Right hindlimb (tissue), 1 donor: ENCODE results near the gene TRIML1.

Experiments used
- DNase-seq: peaks from one replicate; pipeline ENCODE4 v3.0.0-alpha.2; 2018

The TRIML1 gene, protein sequence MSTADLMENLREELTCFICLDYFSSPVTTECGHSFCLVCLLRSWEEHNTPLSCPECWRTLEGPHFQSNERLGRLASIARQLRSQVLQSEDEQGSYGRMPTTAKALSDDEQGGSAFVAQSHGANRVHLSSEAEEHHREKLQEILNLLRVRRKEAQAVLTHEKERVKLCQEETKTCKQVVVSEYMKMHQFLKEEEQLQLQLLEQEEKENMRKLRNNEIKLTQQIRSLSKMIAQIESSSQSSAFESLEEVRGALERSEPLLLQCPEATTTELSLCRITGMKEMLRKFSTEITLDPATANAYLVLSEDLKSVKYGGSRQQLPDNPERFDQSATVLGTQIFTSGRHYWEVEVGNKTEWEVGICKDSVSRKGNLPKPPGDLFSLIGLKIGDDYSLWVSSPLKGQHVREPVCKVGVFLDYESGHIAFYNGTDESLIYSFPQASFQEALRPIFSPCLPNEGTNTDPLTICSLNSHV

DNA sequence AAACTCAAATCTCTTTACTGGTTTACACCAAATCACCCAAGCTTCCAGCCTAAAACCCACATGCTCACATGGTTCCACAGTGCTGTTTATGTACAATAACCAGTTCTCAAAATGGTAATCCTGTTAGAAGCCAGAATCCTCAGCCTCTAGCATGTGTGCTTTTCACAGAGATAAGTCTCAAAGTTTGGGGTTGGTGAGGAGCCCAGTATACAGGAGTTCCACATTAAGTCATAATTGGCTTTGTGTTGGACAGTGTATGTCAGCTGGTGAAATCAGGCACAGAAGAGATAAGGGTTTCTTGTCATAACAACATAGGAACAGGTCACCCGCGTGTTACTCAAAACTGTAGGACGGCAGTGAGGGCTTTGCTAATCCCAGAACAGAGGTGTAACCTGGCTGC lies at the start of gene TRIML1:
Gene TRIML1, plus strand, starts transcription at position 301 of the 400 bp plus-strand sequence. CDS start 118 bp downstream, outside the sequence.
- DNase-seq: no peak

DNA sequence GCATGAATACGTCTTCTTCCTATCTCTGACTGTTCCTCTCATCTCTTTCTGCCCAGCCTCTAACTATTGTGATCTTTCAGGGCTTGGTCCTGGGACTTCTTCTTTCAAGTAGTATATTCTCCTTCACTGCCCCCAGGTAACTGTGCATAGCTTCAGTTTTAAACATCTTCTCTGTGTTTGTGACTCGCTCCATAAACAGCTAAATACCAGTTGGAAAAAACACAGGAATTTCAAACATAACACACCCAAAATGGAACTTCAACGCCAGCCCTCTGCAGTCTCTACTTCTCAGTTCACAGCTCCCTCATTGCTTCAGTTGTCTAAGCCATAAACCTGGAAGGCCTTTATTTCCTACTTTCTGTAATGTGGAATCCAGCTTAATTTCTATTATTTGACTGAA lies 46.4 kb upstream of the TRIML1 start:
- no peak for DNase-seq

DNA sequence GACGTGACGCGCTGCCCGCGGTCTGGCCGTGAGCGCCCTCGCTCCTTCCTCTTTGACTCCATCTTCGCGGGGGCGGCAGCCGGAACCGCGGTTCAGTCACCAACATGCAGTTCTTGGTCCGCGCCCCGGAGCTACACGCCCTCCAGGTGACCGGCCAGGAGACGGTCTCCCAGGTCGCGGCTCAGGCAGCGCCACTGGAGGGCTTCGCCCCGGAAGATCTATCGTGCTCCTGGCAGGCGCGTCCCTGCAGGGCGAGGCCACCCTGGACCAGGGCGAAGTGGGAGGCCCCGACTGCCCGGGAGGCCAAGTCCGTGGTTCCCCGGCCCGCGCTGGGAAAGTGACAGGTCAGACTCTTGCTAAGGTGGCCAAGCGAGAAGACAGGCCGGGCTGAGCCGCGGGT lies 32.8 kb upstream of the TRIML1 start:
- DNase-seq: no peak

DNA sequence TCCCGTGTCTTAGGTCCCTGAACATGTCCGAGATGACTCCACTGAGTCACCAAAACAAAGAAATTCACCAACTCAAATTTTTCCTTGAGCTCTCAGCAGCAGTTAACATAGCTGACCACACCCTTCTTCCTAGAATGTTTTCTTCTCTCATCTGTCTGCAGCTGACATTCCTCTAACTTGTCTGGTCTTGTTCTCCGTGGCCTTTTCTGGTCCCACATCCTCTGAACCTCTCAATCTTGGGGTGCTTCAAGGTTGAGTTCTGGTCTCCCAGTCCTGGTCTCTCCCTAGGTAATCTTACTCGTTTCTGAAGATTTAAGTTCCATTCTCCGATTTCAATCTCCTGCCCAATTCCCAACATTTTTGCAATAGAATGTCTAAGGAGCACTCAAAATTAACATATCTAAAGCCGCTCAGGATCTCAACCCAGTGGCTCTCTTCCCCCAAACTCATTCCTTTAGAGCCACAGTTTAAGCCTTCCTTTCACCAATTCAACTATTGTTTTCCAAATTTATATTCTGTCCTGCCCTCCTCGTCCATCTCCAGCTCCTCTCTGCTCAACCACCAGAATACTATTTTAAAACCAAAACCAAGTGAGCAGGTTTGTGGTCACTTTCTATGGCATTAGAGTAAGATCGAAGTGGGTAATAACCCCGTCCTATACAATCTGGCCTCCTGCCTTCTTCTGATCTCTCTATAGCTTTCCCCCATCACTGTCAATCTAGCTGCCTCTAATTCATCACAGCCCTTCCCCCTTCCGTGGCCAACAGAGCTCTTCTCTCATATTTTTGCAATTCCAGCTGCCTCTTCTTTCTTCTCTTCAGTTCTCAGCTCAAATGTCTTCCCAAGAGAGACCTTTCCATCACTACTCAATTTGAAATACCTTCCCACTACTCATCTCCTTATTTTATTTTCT lies 31.1 kb upstream of the TRIML1 start:
- no peak for DNase-seq

DNA sequence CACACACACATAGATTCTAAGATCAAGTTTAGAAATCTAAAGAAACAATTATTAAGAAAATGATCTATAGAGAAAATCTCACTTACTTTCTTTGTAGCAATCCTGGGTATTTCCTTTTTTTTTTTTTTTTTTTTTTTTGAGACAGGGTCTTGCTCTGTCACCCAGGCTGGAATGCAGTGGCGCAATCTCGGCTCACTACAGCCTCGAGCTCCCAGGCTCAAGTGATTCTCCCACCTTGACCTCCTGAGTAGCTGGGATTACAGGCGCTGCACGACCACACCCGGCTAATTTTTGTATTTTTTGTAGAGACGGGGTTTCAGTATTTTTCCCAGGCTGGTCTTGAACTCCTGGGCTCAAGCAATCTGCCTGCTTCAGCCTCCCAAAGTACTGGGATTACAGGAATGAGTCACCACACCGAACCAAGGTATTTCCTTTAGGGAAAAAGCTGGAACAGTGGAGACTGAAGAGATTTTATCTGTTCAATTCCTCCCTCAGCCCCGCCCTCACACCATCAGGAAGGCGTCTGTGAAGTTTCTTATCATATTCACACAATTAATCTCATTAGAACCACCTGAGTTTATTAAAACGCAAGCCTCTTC lies 30.0 kb upstream of the TRIML1 start, which contains the start of gene TRIML2:
Gene TRIML2, minus strand, starts transcription at position 447 of the 599 bp plus-strand sequence. CDS start 4,235 bp downstream, outside the sequence.
- no peak for DNase-seq

DNA sequence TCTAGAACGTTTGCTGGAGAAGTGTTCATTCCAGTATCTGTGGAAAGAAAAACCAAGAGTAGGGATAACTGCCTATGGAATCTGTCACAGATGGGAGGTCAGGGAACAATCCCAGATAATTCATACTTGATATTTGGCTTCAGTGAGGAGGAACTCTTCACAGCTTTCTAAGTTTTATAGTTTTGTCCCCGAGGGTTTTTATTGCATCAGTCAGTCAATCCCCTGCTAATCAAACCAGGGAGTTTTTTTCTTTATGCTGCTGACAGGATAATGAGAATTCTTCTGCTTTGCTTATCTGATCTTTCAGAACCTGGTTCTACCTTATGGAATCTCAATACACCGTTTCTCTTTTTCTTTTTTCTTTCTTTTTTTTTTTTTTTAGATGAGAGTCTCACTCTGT lies 29.2 kb upstream of the TRIML1 start:
- no peak for DNase-seq

DNA sequence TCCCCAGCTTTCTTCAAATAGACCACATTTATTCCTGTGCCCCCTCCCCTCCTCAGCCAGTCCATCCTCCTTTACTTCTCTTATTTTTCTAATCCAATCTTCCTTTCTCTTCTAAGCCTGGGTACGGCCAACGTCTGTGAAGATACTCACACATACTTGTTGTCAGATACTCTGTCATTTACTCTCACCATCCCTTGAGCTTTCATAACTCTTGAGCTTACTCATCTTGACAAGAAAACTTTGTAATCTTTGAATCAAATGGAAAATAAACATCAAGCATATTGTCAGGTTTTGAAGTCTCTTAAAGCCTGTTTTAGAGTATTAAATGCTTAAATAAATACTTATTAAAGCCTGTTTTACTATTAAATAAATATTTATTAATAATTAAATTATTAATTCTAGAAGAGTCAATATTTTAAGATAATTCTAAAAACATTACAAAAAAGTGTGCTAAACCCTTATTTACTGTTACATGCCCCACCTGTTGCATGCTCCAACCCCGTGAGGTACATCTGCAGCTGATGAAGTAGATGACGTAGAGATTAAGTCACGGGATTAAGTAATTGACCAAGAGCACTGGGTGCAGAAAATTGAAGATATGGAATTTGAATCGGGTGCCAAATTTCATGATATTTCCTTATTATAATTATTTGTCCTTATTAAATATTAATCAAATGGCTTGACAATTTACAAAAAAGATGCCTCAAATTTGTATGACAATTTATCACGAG lies 28.3 kb upstream of the TRIML1 start:
- DNase-seq: no peak

DNA sequence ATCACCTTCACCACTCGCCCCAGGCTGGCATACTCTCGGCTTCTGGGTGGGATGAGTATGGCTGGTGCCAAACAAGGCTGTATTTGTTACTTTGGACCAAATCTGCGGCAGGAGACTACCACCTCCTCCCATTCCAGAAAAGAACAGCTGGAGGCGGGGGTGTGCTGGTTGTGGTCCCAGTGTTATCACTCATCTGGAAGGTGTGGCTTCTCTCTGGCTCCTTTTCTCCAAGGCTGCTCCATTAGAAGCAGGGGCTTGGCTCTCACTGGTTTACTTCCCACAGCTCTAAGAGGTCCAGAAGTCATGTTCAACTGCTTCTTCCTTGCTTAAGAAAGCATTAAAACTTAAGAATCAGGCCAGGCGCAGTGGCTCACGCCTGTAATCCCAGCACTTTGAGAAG lies 27.3 kb upstream of the TRIML1 start:
- DNase-seq: no peak

DNA sequence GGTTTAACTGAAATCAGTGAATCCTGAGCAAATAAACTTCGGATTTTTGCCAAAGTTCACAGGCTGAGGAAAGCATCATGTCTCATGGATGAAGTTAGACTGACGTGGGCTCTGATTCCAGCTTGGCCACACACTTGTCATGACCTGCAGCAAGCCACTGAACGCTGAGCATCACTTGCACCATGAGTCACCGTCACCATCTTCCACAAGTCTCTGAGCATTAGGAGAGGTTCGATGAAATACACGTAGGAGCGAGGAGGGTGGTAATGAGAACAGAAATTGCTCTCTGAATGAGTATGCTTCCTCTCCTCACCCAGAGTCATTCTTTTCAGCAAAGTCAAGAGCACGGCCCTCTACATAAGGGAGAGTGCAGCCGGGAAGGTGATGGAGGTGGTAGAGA lies 26.1 kb upstream of the TRIML1 start:
- DNase-seq: no peak

DNA sequence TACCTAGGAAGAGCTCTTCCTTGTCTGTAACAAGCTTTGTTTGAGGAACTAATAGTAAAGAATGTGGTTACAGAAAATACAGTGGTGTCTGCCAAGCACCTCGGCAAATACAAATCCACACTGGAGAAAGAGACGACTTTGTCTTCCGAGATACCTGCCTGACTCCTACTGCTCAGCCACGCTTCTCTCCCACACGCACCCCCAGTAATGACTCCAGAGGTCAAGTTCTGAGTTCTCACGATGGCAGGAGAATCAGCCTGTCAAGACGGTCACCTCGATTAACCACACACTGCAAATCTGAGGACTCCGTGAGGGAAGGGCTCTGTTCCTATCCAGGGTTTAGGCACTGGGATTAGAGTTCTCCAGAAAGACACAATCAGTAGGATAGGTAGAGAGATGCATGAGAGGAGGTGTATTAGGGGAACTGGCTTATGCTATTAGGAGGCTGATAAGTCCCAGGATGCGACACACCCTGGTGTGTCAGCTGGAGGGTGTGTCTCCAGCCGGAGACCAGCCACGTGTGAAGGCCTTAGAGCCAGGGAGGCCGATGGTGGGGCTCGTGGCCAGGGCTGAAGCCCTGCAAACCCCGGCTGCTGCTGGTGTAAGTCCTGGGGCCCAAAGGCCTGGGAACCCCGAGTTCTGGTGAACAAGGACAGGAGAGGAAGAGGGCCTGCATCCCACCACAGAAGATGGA lies 21.5 kb upstream of the TRIML1 start:
- no peak for DNase-seq

DNA sequence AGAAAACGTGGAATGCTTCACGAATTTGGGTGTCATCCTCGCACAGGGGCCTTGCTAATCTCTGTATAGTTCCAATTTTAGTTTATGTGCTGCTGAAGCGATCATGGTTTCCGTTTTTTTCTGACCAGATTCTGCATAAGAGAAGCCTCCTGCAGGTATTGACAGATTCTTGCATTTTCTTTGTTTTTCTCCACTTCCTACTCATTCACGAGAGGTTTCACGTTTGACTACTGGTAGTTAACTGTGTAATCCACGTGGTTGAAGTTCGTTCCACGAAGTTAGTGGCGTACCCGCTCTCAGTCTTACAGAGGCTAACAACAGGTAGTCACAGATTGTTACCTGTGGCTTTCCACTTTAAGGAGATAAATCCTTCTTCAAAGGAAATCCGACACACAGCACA lies 17.7 kb upstream of the TRIML1 start:
- no peak for DNase-seq

DNA sequence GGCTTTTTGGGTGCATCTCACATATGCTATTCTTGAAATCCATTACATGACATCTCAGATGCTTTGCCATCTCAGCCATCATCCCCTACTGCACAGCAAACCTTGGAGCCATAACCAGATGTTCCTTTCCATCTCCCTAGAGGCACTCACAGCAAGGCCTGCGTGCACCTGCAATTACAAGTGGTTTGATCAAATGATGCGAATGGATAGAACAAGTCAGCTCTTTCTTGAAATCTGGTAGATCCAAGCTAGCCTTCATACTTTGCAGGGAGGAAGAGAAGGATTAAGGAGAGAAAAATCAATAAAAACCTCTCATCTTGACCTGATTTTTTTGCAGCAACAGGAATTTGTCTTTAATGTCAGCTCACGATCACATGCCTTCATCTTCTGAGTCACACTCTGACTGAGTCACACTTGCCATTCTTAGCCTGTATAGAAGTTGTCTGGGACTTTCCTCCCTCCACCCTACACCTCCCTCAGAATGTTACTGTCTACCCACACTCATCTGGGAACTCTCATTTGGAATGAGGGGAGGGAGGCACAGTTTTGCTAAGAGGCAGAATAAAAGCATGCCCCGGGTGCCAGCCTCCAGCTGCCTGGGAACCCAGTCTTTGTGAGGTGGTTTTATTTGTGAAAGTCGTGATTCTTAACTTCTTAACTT lies 11.9 kb upstream of the TRIML1 start:
- no peak for DNase-seq

DNA sequence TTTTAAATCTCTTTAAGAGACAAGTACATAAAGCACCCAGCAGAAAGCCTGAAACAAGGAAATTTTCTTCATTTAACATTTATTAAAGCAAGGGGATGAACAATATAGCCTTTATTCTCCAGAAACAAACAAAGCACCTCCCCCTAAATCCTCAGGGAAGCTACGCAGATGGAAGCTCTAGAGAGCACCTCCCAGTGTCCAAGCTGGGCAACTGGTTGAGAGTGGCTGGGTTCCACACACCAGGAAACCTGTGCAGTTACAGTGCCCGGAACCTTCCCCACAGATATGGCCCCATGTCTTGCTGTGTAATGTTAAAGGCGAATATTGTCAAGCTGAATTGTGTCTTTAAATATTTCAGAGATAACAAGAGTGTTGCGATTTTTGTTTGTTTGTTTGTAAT lies 8.9 kb upstream of the TRIML1 start:
- no peak for DNase-seq

DNA sequence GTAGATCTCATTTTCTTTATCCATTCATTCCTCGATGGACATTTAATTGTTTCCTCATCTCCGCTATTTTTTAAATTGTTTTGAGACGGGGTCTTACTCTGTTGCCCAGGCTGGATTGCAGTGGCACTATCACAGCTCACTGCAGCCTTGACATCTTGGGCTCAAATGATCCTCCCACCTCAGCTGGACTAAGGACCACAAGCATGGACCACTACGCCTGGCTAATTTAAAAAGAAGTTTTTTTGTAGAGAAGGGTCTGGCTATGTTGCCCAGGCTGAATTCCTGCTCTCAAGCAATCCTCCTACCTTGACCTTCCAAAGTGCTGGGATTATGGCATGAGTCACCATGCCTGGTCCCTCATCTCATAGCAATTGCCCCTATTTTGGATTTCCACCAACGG lies 7.0 kb upstream of the TRIML1 start:
- no peak for DNase-seq

DNA sequence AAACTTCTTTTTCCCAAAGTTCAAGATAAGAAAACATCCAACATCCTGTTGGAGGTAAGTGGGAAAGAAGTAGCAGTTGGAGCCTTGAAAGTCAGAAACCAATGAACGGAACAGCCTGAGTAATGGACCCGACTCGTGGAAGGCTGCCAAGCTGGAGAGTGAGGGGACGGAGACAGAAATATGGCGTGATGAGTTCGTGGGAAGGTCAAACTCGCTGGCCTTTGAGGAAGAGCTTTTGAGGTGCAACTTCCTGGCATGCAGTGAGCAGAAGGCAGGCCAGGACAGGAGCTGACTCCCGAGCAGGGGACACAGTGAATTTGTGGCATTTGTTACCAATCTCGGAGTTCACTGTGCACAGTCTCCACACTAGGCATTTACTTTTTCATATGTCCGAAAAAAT lies 1.0 kb upstream of the TRIML1 start:
- no peak for DNase-seq

DNA sequence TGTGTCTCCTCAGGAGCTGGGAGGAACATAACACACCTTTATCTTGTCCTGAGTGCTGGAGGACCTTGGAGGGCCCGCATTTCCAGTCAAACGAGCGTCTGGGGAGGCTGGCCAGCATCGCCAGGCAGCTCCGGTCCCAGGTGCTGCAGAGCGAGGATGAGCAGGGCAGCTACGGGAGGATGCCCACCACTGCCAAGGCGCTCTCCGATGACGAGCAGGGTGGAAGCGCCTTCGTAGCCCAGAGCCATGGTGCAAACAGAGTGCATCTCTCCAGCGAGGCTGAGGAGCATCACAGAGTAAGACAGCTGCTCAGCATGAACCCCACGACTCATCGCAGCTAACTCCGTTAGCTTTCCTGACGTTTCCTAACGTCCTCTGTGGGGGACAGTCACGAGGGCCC lies 430 bp downstream of the TRIML1 start:
- DNase-seq: no peak

DNA sequence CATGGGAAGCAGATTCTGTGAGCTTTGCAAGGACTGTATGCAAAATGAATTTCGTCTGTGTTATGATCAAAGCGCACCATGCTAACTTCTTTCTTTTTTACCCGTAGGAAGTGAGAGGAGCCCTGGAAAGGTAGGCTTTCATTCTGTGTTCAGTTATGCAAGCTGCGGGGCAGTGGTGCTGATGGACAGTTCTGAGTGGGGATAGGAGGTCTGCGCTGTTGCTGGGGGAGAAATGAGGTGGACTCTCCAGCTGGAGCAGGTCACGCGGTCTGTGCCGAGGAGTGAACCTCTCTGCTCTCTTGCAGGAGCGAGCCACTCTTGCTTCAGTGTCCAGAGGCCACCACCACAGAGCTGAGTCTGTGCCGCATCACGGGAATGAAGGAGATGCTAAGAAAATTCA lies 4.5 kb downstream of the TRIML1 start:
- no peak for DNase-seq

DNA sequence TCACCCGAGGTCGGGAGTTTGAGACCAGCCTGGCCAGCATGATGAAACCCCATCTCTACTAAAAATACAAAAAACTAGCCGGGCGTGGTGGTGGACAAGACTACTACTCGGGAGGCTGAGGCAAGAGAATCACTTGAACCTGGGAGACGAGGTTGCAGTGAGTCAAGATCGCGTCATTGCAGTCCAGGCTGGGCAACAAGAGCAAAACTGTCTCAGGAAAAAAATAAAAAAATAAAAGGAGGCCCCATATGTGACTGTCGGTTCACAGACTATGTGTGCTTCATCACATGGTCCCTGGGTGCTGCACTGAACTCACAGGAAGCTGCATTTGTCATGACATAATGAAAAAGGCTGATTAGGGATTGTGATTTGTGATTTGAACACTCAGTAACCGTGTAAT lies 6.4 kb downstream of the TRIML1 start:
- no peak for DNase-seq

DNA sequence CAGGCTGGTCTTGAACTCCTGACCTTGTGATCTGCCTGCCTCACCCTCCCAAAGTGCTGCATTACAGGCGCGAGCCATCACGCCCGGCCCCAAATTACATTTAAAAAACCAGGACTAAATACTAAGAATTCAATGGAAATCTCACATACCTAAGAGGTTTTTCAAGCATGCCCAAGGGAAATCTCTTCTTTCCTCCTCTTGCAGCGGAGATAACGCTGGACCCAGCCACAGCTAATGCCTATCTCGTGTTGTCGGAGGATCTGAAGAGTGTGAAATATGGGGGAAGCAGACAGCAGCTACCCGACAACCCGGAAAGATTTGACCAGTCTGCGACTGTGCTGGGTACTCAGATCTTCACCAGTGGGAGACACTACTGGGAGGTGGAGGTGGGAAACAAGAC lies 7.4 kb downstream of the TRIML1 start:
- no peak for DNase-seq

DNA sequence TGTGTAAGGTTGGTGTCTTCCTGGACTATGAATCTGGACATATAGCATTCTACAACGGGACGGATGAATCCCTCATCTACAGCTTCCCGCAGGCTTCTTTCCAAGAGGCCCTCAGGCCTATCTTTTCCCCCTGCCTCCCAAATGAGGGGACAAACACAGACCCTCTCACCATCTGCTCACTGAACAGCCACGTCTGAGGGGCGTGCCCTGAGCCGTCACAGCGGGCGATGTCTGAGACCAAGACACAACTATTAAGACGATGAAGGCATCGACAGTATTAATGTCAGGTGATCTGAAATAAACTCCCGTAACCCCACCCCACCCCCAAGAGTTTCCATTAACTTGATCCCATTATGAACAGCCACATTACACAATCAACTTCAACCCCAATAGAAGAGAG lies 7.9 kb downstream of the TRIML1 start:
- no peak for DNase-seq

DNA sequence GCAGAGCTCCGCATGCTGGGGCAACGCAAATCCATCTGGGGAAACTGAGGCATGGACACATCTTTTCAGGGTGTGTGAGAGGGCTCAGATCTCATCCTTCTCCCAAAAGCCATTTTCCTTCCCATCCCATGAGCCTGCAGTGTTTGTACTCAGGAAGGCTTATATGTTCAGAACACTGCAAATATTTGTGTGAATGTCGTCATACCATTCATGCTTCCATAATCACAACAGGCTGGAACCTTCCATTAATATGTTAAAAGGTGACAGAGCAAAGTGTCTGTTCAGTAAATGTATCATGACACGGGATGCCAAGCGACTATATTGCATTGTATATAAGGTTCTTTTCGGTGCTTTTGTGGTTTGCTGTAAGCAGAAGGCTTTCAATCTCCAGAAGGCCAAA lies 8.5 kb downstream of the TRIML1 start:
- no peak for DNase-seq
